Thoracic aorta (tissue), 2 donors: ENCODE measurements around the gene FRRS1. TPM values are rescaled to one million over a fixed set of nuclear protein-coding genes. Genes with fewer than 3 reads are reported as not detected.
A peak's percentile ranks its signal among the peaks of the same experiment; 100 is the strongest.

ENCODE experiments used
- ATAC-seq: fragments of 150-250 bp; one replicate; pipeline ENCODE4 v1.8.0; 2017; ENCODE audit warnings: low read depth; ENCODE audit not compliant: insufficient number of reproducible peaks, low FRiP score
- DNase-seq: peaks from one replicate; pipeline ENCODE4 v3.0.0-alpha.2; 2020; ENCODE audit warnings: low spot score
- H3K27ac ChIP-seq, 2 donors: fragments of 200-600 bp; sonication (generic); 1 replicate in 1 of 2; 2 replicates in 1 of 2; pipeline ENCODE4 v1.5.1; 2016; ENCODE audit warnings: mild to moderate bottlenecking in 2 of 2, moderate library complexity in 2 of 2
- H3K27me3 ChIP-seq: fragments of 200-600 bp; sonication (generic); replicated peaks from 2 replicates; pipeline ENCODE4 v1.6.0; 2016; ENCODE audit warnings: mild to moderate bottlenecking; ENCODE audit not compliant: insufficient read depth
- H3K36me3 ChIP-seq: fragments of 200-600 bp; sonication (generic); one replicate; pipeline ENCODE4 v1.5.1; 2016
- H3K4me1 ChIP-seq, 2 donors: fragments of 200-600 bp; sonication (generic); 1 replicate in 1 of 2; 2 replicates in 1 of 2; pipeline versions ENCODE4 v1.5.1 to v1.6.0; 2016; ENCODE audit warnings: low read depth in 2 of 2, mild to moderate bottlenecking in 1 of 2; ENCODE audit not compliant: control insufficient read depth in 1 of 2
- H3K4me3 ChIP-seq: fragments of 200-600 bp; sonication (generic); 2 replicates; pipeline ENCODE4 v1.5.1; 2016; ENCODE audit warnings: mild to moderate bottlenecking
- H3K9me3 ChIP-seq: fragments of 200-600 bp; sonication (generic); 2 replicates; pipeline ENCODE4 v1.5.1; 2016
- CTCF ChIP-seq: fragments of 200-600 bp; sonication (generic); IDR thresholded peaks from one replicate; pipeline ENCODE4 v1.5.1; 2019; ENCODE audit warnings: antibody characterized with exemption
- total RNA-seq, 2 donors: library from RNA; depleted of rRNA; stranded (reverse); fragments of >200 nt; gene quantifications; one replicate each; pipeline versions ENCODE4 v1.1.0 to v1.2.3, GENCODE V29; 2016

The FRRS1 gene
- total RNA-seq, 2 donors from 2014 or later: 6.1 to 7.6 TPM

- no peak for TF ChIP-seq CTCF
- Histone ChIP-seq H3K4me1 (no peaks in the 10 kb centered on the region), H3K27ac (no peak overlapping the region), H3K36me3 (peaks cover 3% of the 10 kb centered on the region), H3K27me3 (no peaks in the 10 kb centered on the region), H3K9me3 (no peaks in the 10 kb centered on the region), H3K4me3 (no peak overlapping the region)
- DNase-seq: no peak
- no peak for ATAC-seq
These were observed 30.6 kb downstream of the FRRS1 start for GRCh38 chr1:99735852-99736251.

GRCh38 chr1:99731384-99731783, 35.1 kb downstream of the FRRS1 start:
- no peak overlapping the region for H3K27ac ChIP-seq
- H3K27me3 ChIP-seq: no peaks in the 10 kb centered on the region
- H3K4me3 ChIP-seq: no peak overlapping the region
- H3K9me3 ChIP-seq: no peaks in the 10 kb centered on the region
- DNase-seq (no peak), ATAC-seq (no peak)
- H3K36me3 ChIP-seq: peaks cover 5% of the 10 kb centered on the region
- TF ChIP-seq CTCF: no peak
- H3K4me1 ChIP-seq: no peaks in the 10 kb centered on the region

GRCh38 chr1:99728494-99729235, 37.8 kb downstream of the FRRS1 start:
- Histone ChIP-seq H3K4me3 (no peak overlapping the region), H3K27ac (no peak overlapping the region), H3K9me3 (no peaks in the 10 kb centered on the region), H3K4me1 (no peaks in the 10 kb centered on the region), H3K36me3 (peaks cover 5% of the 10 kb centered on the region), H3K27me3 (no peaks in the 10 kb centered on the region)
- no peak for ATAC-seq
- peak; percentile 43 for TF ChIP-seq CTCF
- DNase-seq: no peak

- Histone ChIP-seq H3K9me3 (no peaks in the 10 kb centered on the region), H3K4me1 (no peaks in the 10 kb centered on the region), H3K27ac (no peak overlapping the region), H3K27me3 (no peaks in the 10 kb centered on the region), H3K4me3 (no peak overlapping the region), H3K36me3 (peaks cover 5% of the 10 kb centered on the region)
- DNase-seq (no peak), ATAC-seq (no peak)
- no peak for TF ChIP-seq CTCF
These were observed 38.8 kb downstream of the FRRS1 start for GRCh38 chr1:99727575-99728185.

GRCh38 chr1:99726818-99727217, 39.6 kb downstream of the FRRS1 start:
- Histone ChIP-seq H3K9me3 (no peaks in the 10 kb centered on the region), H3K4me3 (no peak overlapping the region), H3K27me3 (no peaks in the 10 kb centered on the region), H3K27ac (no peak overlapping the region), H3K36me3 (peaks cover 5% of the 10 kb centered on the region), H3K4me1 (no peaks in the 10 kb centered on the region)
- DNase-seq (no peak), ATAC-seq (no peak)
- no peak for TF ChIP-seq CTCF
